Heart left ventricle (tissue), 13 donors: ENCODE measurements around the gene IFT122.

Source experiments
- POLR2A ChIP-seq, 2 donors: fragments of 450-650 bp; IDR thresholded peaks; one replicate each; pipeline ENCODE4 v1.6.1; 2017; ENCODE audit warnings: antibody characterized with exemption in 2 of 2, mild to moderate bottlenecking in 2 of 2, moderate library complexity in 2 of 2
- TF ChIP-seq, protein P1 (sequence below), 12 donors: fragments of 200-600 bp; sonication (generic) in 4 of 12; IDR thresholded peaks; one replicate each; pipeline versions ENCODE4 v1.5.0 to v1.8.0; 2018 to 2022; ENCODE audit warnings: antibody characterized with exemption in 12 of 12, mild to moderate bottlenecking in 5 of 12
- donor health status: ischemic (EF 13 %, LVEDD 7.1; RV severe dilation, severe dysfunction).
- donor health status: DM: no; HTN: yes; CAD: no.
- donor health status: DM: no; HTN: no; CAD: no.
- donor health status: ischemic (EF 25% LVEDD 6.9; RV normal size, moderate dysfunction).
- donor health status: ischemic (EF 25% LVEDD 5.7; RV mildly dilated, moderate dysfunction).
- donor health status: ischemic (EF 35%, LVEDD 5.7; RV mildly dilated, moderate dysfunction).
- donor health status: nonischemic (EF 11% LVEDD 7.7; RV severe dilation, severe dysfunction).
- donor health status: DM: yes; HTN: yes; CAD: no.
- donor health status: PGD.
- donor health status: ischemic (EF 29% LVEDD 5.4; RV normal size, mild dysfunction).
- donor health status: nonischemic (EF 23%, LVEDD 6.1; RV moderate dilation, normal function).

DNA sequence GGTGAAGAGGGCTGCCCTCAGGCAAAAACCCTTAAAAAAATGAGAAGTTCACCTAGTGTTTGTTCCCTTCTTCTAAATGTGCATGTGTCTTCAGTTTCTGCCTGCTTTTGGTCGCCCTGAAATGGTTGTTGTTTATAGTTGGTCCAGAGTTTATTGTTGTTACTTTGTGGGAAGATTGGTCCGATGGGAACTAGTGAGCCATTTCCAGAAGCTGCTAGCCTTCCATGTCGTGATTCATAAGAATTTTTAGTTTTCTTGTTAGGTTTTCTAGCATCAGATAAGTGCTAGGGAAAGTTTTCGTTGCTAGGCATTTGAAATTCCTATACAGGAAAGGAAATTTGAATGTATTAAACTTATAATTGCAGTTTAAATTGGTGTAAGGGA, 33.7 kb downstream of the IFT122 start:
- TF ChIP-seq, protein P1, sequence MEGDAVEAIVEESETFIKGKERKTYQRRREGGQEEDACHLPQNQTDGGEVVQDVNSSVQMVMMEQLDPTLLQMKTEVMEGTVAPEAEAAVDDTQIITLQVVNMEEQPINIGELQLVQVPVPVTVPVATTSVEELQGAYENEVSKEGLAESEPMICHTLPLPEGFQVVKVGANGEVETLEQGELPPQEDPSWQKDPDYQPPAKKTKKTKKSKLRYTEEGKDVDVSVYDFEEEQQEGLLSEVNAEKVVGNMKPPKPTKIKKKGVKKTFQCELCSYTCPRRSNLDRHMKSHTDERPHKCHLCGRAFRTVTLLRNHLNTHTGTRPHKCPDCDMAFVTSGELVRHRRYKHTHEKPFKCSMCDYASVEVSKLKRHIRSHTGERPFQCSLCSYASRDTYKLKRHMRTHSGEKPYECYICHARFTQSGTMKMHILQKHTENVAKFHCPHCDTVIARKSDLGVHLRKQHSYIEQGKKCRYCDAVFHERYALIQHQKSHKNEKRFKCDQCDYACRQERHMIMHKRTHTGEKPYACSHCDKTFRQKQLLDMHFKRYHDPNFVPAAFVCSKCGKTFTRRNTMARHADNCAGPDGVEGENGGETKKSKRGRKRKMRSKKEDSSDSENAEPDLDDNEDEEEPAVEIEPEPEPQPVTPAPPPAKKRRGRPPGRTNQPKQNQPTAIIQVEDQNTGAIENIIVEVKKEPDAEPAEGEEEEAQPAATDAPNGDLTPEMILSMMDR (IDR thresholded peaks at IDR 0.05) = no peak
- TF ChIP-seq POLR2A (IDR thresholded peaks at IDR 0.05) = no peak
